D341Med (cell line): ENCODE measurements around the gene RELT.
"Not testable (repeated sequence)": the region's sequence is repeated elsewhere in the genome, so short reads cannot be mapped to it uniquely, and the experiment has no call there.

Experiments used
- DNase-seq: peaks from one replicate; pipeline ENCODE4 v3.0.0; 2012; ENCODE audit warnings: low spot score

RELT gene

DNA sequence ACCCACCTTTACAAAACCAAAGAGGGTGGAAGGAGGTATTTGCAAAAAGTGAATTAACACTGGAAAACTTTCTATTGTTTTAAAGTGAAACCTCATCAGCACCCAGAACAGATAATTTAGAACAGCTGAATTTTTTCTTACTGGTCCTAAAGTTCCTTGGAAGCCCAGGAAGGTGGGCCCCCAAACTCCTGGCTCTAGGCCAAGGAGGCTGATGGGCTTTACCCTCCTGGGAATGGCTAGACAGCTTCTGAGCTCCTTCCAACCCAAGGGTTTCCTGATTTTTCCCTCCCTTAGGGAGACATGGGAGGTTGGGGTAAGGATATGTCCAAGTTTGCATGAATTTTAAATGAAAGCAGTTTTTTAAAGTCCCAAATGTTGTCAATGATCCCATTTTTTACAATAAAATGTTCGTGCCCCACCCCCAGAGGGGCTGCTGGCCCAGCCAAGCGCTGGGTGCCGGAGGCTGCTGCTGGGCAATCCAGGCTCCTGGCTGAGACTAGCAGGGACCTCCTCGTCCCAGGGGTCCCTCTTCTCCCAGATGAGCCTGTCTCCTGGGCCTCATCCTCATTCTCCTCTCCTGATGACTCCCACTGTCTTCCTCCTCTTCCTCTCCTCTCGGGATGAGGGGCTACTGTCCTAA, 28.4 kb downstream of the RELT start:
- DNase-seq, result no peak

DNA sequence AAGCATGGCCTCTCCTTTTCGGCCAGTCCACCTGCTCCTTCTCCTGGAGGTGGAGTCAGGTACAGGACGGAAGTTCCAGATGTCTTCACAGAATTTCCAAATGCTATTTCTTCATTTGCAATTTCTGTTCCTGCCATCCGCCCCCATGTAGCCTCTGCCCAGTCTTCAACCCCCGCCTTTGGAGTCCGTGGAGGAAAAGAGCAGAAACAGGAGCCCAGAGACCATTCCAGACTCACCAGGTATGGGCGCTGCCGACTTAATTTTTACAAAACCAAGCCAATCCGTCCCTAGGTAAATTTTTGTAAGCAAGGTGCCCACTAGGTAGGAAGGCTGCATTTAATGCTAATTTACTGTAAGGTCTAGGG, 28.9 kb downstream of the RELT start:
- DNase-seq, result no peak

DNA sequence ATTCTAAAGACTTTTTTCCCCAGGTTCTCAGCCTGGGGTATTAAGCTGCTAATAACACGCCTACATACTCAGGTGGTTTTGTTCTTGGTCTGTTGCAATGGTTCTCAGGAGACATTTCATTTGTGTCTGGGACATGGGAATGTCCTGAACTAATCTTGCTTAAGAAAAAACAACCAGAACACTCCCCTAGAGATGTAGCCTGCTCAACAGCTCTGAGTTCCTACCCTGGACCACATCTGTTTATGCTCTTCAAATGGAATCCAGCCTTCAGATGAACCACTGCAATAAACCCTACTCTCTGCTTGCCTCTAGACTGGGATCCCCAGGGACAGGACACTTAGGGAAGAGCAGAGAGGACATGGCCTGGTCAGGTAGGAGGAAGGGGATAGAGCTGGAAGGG, 29.9 kb downstream of the RELT start:
- DNase-seq, result no peak

DNA sequence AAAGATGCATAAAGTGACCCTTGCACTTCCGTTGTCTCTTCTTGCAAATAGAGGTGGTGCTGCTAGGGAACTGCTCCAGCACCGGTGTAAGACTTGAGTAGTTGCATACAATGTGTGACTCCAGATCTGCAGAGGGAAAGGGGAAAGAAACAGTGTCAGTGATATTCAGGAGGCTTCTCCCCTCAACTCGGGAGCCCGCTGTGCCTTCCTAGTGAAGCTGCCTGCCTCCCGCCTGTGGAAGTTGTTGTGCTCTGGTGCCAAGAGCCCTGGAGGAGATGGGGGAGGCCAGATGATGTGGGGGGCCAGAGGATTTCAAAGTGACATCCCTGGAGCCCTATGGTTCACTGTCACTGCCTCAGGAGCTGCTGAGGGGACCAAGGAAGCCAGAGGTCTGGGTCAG, 30.4 kb downstream of the RELT start:
- DNase-seq, result no peak

DNA sequence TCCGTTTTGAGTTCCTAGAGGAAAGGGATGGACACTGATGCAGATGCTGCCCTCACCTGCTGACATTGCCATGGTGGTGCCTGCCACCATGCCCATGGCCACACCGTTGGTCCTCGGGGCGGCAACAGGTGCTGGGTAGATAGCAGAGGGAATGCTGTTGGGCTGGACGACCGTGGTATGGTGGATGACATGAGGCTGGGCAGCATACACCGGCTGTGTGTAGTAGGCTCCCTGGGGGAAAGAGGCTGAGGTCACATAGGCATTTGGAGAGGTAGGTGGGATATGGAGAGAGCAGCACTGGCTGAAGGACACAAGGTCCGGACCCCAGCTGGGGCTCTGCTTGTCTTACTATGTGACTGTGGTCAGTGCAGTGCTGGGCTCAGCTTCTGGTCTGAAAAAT, 33.2 kb downstream of the RELT start:
- DNase-seq, result no peak

DNA sequence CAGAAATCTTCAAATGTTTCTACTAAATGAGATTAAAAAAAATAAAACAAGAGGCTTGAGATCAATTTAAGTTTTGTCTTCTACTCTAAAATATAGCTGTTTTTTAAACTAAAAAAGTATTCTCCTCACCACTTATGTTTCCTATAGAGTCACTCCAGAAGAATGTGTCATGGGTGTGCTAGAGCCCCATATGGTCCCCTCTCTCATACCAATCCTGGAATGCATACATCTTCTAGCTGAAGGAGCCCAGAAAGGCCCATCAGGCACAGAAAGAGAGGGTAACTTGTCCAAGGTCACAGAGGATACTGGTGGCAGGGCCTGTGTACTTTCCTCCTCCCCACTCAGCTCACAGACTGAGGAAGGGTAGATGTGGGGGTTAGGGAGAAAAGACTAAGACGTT, 34.4 kb downstream of the RELT start:
- no peak for DNase-seq

DNA sequence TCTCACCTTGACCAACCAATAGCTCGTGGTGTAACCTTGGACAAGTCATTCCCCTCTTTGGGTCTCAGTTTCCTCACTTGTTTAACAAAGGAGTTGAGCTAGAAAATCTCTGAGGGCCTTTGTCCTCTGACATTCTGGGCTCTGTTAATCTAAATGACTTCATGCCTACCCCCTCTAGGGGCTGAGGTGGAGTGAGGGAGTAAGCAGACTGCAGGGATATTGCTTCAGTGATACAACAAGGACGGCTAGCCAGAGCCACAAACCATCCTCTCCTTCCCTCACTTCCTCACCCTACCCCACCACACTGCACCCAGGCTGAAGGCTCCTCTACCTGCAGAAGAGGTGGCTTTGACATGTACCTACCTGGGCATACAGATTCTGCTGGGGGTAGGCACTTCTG, 34.8 kb downstream of the RELT start:
- DNase-seq, result no peak

DNA sequence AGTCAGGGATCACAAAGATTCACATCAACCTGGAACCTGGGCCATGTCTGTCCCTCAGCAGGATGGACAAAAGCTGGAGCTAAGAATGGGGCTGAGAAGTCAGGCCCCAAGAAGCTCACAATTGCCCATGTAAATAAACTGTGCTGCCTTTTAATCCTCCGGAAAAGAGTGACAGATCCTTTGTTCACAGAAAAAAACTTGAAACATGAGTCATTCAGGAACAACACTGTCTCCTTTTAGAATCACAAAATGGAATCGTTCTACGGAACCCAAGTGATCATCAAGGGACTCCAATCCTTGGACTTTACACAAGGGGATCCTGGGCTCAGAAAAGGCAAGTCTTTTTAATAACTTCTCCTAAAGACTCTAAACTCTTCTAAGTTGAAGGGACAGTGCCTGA, 36.1 kb downstream of the RELT start:
- no peak for DNase-seq

DNA sequence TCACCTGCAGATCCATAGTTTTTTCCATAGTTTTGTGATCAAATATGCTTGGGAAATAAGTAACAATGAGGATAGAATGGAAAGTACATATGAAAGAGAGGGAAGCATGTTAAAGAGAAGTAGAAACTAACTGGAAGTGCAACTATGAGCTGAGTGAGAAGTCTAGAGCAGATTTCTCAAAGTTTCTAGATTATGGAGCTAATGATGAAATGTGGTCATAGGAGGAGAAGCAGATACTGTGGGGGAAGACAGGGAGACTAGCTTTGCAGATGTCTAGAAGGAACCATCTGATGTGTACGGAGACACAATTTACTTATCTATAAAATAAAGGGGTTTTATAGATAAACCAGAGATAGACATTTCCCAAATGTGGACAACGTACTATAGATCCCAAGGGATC, 37.1 kb downstream of the RELT start:
- no peak for DNase-seq

DNA sequence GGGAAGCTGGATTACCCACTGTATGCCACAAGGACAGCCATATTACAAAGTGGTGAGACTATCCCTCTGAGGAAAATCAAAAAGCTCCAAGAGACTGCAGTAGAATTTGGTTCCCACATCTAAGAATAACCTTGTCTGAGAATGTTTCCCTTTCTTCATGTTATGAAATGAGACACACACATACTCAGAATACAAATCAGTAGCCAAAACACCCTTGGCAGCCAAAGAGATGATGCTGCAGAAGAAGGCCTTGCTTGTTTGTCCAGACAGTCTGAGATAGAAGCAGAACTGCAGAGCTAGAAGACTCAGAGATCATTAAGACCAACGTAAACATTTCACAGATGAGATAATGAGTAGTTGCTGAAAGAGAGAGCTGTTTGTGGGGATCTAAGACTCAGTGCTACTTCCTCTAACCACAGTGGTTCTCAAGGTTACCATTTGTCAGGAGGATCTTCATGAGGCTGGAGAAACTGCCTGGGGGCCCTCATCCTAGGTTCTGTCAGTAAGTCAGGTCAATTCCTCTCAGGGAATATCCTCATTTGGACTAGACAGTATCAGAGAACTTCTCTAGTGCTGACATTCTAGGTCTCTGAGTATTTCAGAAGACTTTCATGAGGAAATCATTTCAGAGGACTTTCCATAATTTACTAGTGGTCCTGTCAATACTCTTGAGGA, 38.9 kb downstream of the RELT start:
- DNase-seq, result no peak

DNA sequence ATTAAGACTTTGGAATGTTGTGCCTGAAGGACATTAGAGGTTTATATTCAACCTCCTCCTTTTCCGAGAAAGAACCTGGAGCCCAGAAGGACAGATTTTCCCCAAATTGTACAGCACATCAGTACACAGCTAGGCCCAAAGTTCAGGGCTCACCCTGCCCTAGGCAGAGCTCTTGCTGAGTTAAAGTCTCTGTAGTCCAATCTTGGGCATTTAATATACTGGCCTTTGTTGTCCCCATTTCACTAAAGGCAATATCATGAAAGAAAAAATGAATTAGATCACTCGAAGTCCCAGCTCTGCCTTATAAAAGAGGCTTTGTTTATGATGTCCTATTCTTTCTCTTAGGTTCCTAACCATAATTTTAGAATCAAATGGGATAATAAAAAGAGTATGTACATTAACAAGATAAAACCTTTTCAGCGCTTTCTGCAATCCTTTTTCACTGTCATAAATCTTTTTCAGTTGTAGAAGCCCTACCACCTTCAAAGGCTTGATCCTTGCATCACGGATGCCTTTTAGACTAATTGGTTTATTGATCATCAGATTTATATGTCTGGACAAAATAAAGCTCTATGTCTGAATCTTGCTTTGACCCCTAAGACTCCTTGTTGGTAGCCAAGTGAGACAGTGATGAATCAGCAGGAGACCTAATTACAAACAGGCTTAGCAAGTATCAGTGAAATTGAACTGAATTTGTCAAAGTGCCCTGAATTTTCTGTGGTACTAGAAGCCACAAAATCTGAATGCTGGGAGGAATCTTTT, 39.8 kb downstream of the RELT start:
- DNase-seq, result no peak

DNA sequence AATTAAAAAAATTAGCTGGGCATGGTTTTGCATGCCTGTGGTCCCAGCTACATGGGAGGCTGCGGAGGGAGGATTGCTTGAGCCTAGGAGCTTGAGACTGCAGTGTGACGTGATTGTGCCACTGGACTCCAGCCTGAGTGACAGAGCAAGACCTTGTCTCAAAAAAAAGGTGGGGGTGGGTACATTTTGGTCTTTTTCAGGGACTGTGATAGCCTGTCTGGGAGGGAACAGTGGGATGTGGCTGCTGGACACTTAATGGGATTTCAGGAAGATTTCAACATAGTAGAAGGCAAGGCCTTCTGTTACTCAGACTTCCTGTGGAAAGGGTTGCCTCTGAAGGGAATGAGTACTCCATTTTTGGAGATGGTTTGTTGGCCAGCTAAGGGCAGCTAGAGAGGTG, 40.6 kb downstream of the RELT start:
- no peak for DNase-seq

DNA sequence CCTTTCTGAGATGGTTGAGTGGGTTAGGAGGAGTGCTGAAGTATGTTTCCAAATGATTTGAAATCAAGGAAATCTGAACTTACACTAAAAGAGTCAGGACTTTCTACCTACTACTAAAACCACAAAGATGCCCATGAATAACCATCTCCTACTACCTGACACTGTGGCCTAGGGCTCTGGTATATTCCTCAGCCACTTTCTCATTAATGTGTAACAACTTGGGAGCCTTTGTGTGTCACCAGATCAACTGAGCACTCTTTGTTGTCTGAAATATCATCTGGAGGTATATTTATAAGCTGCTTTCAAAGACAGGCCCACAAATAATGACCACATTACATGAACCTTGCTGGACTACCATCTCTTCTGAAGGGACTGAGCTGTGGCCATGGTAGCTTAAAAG, 43.9 kb downstream of the RELT start:
- no peak for DNase-seq

DNA sequence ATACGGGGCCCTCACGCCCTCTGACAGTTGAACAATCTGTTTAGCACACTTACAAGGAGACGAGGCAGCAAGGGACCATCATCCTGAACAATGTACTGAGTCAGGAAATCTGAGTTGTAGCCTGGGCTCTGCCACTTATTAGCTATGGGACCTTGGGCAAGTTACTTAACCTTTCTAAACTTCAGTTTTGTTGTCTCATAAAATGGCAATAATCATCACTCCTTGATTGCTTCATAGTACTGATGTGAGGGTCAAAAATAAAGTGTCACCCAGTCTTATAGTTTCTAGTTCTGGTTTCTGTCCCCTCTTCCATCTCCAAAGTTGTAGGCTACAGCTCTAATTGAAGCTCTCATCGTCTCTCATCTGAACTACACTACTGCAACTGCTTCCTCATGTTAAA, 46.7 kb downstream of the RELT start:
- no peak for DNase-seq

DNA sequence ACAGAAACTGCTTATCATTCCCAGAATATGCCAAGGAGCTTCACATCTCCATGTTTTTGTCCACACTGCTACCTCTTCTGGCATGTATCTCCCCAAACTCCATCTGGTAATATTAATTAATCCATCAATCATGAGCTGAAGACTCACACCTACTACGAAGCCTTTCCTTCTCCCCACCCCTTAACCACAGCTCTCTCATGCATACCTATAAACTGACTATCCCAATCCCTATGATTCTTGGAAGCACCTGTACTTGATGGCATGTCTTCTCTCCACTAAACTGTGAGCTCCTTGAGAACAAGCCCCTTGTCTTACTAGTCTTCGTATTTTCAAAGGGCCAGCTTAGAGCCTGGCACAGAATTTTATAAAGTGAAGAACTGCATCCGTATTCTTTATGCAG, 47.3 kb downstream of the RELT start:
- no peak for DNase-seq

DNA sequence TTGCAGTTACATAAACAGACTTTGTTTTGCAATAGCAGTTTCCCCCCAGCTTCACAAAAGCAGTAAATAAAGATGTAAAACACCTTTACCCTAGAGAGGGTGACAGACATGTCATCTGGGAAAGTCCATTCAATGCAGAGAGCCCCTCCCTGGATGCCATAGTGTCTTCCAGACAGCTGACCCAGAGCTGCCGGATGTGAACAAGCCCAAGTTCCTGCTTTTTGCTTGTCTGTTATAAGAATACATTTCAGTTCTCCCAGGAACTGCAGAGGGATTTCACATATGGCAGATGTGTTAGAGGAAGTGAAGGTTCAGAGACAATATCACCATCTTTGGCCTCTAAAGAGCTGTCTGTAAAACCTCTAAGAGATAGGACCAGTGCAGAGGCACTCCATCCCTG, 48.9 kb downstream of the RELT start:
- DNase-seq, result no peak

DNA sequence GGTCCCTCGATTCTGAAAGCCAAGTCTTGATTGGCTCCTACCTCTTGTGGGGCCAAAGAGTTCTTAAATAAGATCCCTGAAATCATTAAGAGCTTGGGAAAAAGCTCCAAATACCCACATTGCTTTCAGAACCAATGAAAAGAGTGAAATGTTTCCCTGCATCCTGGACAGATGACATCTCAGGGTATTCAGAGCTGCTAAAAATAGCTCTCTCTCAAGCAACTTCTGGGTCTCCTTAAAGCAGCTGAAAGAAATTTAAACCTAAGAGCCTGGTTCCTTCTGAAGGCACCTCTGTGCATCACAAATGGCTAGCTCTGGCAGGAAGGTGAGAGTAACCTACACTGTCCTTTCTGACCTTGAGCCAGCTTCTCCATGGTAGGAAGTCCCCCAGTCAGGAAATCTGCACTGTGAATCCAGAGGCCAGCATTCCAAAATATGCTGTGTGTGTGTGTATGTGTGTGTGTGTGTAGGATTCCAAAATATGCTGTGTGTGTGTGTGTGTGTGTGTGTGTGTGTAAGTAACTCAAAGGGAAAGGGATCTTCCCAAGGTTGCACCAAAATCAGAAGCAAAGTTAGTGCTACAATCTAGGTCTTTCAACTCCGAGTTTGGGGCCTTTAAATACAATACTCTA, 50.1 kb downstream of the RELT start:
- DNase-seq, result no peak

DNA sequence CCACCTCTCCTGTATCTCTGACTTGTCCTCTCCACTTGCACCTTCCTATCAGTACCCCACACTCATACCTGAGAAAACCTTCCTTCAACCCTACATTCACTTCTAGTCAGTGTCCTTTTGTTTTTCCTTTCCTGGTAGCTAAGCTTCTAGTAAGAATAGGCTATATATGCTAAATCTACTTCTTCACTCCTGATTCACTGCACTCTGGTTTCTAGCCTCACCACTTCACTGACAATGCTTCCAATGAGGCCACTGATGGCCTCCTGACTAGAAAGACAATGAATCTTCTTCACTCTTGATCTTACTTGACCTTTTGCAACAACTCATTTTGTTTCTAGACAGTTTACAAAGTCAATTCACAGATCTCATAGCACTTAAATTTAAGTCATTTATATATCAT, 52.0 kb downstream of the RELT start:
- no peak for DNase-seq

DNA sequence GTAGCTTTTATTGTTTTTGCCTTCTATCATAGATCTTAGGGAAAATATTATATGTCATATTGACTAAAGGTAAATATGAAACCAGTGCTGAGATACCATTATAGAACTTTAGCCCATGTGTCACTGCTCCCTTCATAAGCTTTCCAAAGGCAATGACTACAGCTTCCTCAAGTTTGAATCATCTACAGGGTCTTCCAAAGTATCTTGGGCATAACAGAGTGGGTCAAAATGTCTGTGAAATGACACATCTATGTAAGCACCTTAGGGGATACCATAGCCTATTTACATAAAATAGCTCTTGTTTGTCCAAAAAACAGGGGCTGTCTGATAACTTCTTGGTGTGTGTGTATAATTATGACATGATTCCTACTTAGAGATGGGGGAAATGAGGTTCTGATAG, 52.5 kb downstream of the RELT start:
- DNase-seq, result no peak

DNA sequence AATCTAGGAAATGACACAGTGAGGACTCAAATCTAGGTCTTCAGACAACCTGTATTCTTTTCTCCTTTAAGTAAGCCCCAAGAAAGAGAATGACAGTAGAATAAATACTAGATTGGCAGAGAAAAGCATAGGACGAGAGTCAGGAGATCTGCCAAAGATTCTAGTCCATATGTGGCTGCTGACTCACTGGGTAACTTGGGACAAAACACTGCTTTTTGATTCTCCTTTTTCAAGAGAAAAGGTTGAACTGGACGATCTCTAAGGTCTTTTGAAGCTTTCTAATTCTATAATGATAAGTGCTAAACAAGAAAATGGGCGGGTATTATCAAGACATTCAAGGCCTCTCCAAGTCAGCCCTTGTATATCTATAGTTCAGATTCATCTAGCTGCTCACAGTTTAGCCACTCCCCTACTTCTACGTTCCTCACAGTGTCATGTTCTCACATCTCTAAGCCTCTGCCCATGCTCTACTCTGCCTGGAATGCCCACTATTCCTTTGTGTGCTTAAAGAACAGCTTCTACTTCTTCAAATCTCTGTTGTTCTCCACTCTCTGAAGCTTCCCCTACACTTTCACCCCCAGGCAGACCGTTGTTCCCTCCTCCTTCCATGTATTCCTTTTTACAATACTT, 53.0 kb downstream of the RELT start:
- no peak for DNase-seq

DNA sequence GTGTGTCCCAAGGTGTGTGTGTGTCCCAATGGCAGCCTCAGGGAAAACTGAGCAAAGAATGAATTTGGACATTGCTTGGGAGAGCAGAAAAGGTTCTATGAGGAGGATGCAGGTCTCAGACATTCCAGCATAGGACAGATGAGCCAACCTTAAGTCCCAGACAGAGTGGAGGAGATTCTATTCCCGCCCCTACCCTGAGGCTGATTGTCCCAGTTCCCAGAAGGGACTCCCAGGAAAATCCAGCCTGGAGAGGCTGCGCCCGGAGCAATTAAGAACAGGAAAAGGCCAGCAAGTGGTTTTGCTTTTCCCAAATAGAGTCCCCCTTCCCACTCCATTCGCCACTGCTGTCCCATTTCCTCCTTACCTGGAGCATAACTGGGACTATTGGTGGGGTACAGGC, 54.1 kb downstream of the RELT start:
- no peak for DNase-seq

DNA sequence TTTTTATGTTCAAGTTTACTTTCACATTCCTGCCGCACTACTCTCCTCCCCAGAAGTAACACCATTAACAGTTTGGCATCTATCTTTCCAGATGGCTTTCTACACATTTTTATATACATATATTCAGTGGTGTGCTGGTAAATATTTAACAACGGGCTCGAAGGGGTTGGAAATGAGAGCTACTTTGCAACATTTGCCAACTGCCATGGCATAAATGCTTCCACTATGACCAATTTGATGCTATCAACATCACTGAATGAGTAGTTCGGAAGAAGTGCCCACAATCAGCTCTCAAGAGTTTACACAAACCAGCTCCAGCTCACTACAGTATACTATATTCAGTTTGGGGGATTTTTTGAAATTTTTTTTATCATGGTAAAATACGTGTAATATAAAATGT, 55.2 kb downstream of the RELT start:
- DNase-seq, result no peak

DNA sequence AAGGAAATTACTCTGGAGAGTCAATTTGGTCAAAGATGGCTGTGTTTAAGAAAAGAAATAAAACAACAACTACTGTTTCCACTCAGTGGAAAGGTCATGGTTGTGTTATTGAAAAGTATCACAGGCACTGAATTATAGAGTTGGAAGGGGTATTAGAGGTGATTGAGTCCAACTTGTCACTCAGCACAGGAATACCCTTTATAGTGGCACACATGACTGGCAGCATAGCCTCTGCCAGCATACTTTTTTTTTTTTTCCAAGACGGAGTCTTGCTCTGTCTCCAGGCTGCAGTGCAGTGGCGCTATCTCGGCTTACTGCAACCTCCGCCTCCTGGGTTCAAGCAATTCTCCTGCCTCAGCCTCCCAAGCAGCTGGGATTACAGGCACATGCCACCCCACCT, 60.7 kb downstream of the RELT start:
- DNase-seq, result not testable (repeated sequence)
